T-helper 9 cell (primary cell): ENCODE measurements around the gene RBMS1.

Source experiments
- DNase-seq: peaks from one replicate; pipeline ENCODE4 v3.0.0-alpha.2; 2020

RBMS1 gene

DNA sequence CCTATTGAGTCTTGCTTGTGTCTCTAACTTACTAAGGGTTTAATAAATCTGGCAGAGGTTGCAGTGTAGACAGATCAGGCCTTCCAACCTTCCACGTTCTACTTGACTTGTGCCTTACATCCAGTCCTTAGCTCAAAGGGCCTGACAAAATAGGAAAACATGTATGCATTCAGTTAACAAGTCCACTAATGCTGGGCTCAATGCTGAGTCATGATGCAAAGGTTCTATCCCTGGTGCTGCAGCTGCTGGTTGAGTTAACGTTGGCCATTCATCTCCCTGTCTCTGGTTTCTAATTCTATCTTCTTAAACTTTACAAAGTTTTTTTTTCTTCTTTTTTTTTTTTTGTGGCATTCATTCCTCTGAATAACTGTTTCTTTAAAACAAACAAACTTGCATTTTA lies 247.3 kb downstream of the RBMS1 start:
- no peak for DNase-seq

DNA sequence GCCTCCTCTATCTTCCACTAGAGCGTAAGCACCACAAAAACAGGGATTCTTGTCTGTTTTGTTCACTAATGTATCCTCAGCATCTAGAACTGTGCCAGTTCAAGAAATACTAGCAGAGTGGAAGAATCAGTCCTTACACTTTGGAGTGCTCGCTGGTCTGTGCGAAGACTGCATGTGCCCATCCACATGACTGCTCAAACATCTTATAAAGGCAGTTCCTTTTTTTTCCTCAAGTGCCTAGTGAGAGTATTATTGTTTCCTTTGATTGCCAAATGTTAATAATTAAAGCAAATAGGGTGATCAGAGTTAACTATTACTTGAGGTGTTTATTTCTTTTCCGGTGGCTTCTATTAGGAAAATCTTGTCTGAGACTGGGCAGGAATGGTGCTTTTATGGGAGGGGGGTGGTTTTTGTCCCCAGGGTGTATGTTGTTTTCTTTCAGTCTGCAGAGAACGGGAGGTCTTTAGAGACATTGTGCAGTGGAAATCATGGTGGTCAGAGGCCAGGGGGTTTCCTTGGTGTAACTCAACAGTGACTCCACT lies 247.9 kb downstream of the RBMS1 start:
- DNase-seq = no peak

DNA sequence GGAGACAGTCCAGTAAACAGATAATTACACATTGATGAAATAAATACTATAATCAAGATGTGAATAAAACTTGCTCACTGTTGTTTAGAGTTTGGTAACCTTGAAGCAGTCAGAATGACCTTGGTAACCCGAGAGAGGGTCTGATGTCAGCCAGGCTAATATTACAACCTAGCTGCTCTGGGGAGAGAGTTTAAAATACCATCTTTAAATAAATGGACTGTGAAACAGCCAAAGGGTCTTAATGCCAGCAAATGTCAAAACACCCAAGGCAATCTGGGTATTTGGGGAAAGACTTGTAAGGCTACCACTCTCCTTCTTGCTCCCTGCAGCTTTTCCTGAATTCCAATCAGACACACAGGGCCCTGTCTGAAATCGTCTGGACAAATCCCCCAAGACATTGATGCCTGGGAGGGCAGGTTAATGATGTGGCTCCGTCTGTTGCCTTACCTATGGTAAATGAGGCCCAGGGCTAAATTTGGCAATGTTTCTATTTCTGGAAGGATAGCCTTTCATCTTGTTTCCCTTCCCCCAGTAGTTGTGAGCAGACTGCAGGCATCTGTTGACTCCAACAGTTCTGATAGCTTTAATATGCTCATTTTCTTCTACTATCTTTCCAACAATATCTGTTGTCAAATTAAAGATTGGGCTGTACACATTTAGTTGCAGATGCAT lies 250.6 kb downstream of the RBMS1 start:
- DNase-seq = no peak

DNA sequence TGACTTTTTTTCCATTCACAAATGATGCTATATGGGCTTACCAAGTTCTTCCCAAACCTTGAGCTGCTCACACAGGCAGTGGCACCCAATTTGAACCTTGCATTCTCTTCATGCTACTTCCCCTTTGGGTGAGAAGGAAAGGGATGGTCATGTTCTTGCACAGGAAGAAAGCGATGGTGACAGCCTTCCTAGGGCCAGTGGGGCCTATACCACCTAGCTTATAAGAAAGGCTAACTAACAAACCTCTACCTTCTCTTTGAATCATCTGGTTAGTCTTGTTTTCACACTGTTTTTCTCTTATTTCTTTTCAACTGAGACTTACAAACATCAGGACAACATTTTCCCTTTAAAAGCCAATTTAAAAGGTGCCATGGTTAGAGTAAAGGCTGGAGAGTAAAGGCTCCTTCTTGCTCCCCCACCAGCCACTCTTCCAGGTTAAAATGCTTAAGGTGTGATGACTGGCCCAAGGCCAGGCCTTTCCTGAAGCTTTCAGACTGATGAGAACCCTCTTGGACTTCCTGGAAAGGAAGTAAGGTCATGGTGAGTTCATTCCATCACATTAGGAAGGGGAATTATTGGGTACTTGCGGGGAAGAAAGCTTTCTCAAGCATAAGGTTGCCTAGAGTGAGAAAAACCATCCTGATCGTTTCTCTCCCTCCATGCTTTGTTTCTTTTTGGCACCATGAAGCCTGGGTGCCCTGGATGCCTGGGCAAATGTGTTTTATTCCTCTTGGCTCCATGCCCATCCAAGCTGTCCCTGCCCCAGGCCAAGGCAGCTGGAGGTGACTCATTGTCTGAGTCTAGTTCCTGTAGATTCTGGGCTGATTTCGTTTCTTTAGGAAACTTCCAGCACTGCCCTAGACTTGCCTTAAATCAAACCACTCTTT lies 252.1 kb downstream of the RBMS1 start:
- no peak for DNase-seq

DNA sequence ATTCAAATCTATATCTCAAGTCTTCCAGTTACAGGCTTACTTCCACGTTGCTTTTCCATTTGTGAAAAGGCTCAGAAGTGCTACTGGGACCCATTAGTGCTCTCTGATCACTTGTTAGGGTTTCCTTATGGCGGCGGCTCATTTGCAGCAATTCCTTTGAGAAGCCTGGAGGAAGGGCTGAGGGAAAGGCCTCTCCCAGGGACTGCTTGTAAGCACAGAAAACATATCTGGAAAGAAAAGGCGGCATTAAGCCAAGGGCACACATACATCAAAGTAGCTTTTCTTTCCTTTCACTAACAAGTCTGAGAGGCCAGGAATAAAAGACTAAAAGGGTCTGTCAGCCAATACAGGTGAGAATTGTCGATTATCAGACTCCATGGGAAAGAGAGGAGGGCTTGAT lies 254.2 kb downstream of the RBMS1 start:
- DNase-seq = no peak

DNA sequence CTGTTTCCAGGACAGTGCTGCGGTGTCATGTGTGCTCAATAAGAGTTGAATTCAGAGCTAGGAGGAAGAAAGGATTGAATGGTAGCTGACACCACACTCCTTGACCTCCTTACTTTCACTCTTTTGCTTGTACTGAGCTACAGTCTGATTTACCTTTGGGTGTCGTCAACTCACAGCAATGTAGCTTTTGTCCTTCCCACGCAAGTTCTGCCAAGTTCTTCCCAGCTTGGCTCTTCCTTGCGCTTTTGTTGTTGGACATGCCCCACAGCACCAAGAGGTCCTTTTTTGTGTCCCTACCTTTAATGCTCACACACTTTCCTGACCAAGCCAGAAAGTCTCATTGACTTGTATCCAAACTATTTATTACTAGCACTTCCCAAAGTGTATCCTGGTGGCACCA lies 255.2 kb downstream of the RBMS1 start:
- no peak for DNase-seq

DNA sequence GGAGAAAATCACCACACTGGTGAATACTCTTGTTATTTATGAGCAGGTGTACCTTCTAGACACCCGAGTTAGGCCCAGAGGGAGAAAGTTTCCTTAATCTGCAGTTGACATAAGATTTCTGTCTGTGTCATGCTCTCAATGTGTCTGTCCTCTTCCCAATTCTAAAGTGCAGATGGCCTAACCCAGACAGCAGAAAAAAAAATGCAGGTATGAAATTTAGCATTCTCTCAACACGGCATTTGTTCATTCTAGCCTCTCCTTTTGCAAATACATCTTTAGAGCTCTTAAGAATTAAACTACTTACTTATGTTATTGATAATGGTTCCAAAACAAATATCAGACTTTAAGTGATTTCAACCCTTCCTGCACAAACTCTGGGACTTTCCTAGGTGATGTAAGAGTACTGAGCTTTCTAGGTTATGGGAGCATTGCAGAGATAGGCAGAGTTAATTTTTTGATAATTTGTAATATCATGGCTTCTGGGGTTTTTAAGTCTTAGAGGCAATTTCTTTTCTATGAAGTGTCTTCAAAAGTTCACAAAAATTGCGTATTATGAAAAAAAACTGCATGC lies 260.6 kb downstream of the RBMS1 start:
- no peak for DNase-seq

DNA sequence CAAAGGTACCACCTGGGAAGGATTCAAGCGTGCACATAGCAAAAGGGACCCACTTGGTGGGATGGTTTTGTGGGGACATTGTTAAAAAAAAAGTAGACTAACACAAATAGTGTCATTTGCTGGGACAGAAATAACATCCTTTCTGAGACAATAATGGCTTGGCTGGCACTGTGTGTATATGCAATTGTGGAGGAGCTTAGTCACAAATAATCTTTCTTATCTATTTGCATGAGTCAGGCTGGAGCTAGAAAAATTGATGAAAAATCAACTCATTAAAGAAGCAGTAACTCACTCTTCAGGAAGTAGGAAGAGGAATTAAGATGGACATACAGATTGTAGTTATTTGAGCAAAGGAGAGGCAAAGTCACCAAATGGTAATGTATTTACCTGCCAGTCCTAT lies 264.0 kb downstream of the RBMS1 start:
- no peak for DNase-seq

DNA sequence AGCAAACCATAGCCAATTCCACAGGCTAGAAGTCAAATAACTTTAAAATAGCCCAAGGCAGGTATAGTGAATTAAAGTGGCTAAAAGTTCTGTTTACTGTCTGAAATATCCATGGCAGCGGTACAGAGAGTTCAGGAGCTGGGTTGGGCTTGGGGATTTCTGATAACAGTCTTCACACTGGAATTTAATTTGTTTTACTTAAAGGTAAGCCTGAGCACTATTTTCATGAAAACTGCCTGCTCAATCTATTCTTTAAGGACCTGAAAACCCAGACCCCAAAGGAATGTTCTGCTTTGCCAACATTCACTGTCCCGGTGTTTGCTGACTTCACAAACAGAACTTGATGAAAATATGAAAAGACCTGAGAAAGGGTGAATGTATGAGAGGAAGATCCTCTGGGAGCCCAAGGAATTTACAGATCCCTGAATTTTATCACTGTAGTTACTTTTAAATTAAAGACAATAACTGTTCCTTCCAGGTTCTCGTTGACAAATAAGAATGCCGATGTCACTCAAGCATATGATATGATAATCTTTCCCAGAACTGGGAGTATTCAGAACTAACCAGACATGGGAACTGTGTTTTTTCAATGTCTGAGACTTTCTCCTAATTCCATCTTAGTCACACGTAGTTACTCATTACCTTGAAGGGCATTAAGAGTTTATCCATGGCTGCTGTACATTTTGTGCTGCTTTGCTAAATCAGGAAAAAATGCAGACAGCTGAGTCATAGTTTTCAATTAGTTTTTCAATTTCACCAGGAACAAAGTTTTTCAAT lies 265.3 kb downstream of the RBMS1 start:
- DNase-seq = no peak

DNA sequence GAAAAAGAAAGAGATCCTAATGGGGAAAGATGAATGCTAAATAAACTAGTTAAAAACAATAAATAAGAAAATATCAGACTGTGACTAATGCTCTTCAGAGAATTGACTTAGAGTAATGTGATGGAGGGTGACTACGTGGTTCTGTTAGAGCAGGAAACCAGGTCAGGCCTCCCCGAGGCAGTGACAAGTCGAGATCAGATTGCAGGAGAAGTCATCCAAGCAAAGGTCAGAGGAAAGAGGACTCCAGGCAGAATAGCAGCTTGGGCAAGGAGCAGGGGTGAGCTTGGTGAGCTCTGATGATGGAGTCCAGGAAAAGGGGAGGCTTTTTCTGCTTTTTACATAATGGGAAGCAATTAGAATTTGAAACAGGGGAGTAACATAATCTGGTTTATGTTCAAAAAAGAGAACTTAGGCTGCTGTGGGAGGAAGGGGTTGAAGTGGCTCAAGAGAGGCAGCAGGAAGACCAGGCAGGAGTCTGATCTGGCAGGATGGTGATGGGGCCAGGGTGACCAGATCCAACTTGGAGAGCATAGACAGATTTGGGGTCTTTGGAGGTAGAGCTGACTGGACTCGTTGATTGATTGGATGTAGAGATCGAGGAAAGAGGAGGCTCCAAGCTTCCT lies 266.2 kb downstream of the RBMS1 start:
- no peak for DNase-seq

DNA sequence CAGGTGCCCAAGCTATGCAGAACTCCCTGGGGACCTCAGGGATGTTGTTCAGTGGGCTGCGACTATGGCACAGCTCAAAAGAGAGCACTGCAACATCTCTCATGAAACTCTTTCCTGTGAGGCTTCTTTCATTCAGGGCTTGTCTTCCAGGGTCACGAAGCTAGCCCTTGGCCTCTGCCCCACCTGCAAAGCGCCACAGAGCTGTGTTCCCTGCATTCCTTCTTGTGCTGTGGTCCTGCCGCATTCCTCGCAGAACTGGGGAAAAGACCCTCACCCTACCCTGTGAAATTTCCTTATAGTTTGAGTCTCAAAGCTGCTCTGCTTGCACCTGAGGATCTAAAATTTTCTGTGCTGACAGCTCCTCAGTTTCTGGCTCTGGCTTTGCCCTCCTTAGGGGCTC lies 267.2 kb downstream of the RBMS1 start:
- DNase-seq = no peak

DNA sequence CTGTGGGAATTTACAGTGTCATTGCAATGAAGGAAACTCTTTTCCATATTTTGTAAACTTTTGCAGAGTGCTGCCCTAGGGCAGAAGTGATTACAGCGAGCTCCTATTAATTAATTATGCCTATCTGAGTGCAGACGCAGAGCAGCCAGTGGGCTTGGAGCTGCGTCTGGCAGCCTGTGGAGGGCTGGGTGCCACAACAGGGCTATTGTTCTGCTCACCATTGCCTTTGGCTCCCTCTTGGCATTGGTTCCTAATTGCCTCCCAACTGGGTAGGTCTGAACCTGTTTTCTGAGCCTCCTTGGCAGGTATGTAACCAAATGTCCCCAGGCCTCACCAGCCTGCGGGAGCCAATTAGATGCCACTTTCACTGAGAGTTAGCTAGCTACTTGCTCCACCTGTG lies 267.9 kb downstream of the RBMS1 start:
- no peak for DNase-seq

DNA sequence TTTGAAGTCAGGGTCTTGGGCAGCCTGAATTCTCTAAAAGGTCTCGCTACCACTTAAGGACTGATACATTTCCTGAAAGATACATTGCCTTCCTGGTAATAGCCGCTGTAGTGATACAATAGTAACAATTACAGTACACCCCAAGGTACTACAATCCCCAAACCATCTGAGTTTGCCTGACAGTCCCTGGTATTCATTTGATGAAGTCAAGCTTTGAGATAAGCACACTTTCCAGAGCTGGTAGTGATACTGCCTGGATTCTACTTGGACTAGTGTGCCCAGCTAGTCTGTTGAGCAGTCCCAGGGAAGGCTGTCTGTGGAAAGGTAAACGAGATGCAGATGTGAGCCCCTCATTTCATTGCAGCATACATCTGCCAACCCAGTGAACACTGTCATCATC lies 269.1 kb downstream of the RBMS1 start:
- DNase-seq = no peak

DNA sequence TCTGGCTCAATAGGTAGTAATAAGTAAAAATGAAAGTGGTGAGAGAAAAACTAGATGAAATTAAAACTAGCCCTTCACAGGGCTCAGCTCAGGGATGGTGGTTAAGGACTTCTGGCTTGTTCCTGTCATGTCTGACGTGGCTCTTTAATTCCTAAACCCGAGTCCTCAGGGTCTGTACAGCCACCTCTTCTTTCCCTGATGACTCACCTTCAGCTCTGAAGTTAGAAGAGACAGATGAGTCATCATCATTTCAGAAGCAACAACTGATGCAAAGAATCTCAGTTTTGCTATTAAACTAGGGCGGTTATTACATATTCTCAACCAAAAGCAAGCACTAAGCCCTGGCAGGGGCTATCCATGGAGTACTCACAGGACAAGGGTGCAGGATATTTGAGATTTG lies 269.5 kb downstream of the RBMS1 start:
- DNase-seq = no peak

DNA sequence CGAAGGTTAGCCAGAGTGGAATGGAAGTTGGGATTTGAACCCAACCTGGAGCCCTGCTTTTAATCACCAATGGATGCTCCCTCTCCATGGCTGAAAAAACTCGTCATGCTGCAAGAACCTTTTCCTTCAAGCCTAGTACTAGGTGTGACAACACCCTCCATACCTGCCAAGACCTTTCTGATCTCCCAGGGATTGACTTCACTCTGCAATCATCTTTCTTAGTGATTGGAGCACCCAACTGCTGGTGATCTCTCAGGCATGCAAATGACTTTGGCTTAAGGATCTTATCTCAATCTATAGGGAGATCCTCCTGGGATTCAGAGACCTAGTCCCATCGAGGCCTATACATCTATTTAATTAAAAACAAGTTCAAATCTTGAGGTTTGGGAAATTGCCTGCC lies 270.0 kb downstream of the RBMS1 start:
- DNase-seq = no peak

DNA sequence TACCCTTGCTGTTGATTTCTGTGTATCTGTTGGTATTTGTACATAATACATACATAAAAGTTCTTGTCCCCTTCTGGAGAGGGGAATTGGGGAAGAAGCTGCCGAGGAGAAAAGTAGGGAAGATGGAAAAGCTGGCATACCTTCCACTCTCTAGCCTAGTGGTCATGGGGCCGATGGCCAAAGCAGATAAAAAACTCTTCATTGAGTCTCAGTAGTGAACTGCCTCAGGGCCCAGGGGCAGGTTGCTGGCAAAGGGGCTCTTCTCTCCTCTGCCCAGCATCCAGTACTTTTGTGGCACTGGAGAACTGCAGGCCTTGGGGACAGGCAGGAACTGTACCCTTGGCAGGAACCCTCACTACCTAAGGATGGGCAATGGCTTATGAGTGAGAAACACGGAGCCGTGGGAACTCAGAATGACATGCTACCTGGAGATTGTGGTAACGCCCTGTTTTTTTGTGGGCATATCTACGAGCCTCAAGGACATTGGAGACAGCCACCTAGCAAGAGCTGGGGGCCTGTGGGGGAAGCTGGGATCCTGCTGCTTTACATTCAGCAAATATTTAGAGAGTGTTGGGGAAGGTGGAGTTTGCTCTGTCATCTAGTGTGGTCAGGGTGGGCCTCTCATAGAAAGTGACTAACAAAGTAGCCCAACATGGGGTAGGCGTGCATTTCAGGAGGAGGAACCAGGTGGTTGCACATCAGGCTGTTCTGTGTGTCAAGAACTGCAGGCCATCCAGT lies 270.9 kb downstream of the RBMS1 start:
- DNase-seq = no peak
